ENCODE measurements around the gene SGF29.
"Not testable (repeated sequence)": the region's sequence is repeated elsewhere in the genome, so short reads cannot be mapped to it uniquely, and the experiment has no call there.

Gene SGF29

DNA sequence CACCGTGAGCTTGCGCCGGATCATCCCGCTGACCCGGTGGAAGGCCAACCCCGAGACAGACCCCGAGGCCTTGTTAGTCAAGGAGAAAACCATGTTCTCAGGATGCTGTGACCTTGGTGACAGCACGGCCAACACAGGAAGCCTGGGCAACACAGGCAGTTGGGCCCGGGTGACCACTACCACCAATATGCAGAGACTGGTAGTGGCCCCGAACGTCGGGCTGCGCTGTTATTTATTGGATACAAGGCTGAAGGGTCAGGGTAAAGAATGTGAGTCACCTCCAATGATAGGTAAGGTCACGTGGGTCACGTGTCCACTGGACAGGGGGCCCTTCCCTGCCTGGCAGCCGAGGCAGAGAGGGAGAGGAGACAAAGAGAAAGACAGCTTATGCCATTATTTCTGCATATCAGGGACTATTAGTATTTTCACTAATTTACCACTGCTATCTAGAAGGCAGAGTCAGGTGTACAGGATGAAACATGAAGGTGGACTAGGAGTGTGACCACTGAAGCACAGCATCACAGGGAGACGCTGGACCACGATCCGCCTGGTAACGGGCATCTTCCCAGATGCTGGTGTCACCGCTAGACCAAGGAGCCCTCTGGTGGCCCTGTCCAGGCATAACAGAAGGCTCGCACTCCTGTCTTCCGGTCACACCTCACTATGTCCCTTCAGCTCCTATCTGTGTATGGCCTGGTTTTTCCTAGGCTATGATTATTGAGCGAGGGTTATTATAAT is 61.9 kb downstream of the SGF29 start:
- peak; percentile 37 for DNase-seq

- not testable (repeated sequence) for DNase-seq
Observed at GRCh38 chr16:28616224-28616577, 62.5 kb downstream of the SGF29 start.

DNA sequence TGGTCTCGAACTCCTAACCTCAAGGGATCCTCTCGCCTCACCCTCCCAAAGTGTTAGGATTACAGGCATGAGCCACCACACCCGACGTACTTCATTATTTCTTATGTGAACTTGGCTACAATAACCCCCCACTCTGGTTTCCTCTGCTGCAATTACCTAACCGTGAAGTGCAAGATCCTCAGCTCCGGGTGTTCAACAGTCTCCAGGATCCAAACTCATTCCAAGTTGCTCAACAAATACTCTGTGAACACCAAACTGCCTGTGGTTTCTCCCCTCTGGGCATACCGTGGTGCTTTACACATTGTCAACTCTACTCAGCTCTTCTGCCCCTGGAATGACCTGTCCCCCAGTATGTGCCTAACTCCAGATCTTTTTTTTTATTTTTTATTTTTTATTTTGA is 62.9 kb downstream of the SGF29 start:
- no peak for DNase-seq

DNA sequence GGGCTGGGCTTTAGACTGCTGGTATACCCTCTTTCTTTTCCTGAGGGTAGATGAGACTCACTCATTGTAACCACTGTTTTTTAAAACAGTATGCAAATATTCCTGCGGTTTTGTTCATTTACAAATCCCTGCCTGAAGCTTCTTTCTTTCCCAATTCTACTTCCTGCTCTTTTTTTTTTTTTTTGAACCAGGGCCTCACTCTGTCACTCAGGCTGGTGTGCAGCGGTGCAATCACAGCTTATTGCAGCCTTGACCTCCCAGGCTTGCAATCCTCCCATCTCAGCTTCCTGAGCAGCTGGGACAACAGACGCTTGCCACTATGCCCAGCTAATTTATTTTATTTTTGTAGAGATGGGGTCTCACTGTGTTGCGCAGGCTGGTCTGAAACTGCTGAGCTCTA is 64.2 kb downstream of the SGF29 start:
- DNase-seq, result peak; percentile 4

GRCh38 chr16:28620316-28620715 is 66.6 kb downstream of the SGF29 start:
- not testable (repeated sequence) for DNase-seq

- no peak for DNase-seq
Observed at GRCh38 chr16:28621481-28622155, 67.9 kb downstream of the SGF29 start.

DNA sequence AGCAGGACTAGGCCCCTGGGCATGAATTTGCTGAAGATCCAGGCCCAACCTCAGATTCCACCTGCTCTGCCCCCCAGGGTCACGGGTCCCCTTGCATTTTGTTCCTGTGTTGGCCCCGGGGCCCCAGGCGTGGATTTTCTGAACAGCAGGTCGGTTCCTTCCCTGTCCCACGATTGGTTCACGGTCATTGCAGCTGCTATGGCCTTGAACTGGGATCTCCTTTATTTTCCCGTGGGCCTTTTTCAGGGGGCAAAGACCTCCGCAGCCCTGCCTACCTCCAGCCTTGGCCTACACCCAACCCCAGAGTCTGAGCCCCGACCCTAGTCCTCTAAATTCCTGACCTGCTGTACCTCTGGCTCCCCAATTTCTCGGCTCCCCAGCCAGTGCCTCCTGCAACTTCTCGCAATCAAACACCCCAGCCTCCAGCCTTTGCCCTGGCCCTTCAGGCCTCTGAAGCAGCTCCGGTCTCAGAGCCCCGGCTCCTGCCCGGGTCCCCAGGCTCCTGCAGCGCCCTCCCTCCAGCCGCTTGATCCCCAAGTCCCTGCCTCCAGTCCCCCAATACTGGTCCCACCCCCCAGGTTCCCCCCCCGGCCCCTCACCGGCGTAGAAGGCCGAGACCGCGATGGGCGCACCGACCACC is 68.9 kb downstream of the SGF29 start:
- DNase-seq, result not testable (repeated sequence)

DNA sequence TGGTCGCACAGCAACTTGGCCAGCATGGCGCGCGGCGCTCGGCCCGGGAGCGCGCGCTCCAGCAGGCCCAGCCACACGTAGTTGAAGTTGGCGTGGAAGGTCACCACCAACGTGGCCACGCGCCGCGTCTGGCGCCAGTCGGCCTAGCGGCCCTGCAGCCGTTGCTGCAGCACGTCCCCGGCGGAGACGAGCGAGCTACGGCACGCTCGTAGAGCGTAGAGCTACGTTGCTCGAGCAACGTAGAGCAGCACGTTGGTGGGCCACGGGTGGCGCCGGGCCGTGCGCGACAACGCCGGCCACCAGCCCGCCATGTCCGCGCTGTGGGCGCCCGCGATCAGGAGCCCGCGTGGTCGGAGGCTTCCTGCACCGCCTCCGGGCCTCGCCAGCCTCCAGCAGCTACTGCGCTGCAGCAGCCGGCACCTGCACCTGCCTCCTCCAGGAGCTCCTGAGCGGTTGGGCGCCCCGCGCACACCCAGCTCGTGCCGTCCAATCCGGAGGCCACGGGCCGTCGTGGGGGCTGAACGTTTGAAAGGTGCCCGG is 69.5 kb downstream of the SGF29 start:
- peak; percentile 61 for DNase-seq

GRCh38 chr16:28630905-28631304 is 77.2 kb downstream of the SGF29 start:
- not testable (repeated sequence) for DNase-seq

DNA sequence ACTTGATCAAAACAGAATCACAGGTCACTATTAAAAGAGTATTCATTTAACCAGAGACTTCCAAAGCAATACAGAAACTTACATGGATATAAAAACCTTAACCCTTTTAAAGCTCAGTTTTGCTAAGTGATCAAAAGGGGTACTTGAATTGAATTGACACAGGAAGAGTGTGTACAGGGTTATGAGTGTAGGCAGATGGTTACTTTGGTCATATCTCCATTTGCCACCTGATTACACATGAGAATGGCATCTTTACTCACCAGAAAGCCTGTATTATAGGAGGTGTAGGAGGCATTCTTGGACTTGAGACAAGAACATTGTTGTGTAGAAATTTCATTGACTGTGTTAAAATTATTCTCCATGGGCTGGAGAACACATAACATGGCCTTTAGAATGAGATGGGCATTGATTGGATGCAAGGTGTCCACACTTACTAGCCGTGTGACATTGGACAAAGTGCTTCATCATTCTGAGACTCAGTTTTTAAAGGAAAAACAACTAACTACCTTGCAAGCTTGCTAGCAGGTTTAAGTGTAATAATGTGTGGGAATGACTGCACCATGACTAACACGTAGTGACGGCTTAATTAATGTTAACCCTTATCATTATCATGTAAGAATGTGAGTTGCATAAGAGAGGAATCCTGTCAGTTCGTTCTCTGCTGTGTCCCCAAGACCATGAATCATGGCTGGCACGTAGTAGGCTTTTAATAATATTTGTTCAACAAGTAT is 82.5 kb downstream of the SGF29 start:
- DNase-seq, result not testable (repeated sequence)

GRCh38 chr16:28637765-28638164 is 84.0 kb downstream of the SGF29 start, which contains the start of gene NPIPB8:
Gene NPIPB8, plus strand, starts transcription at chr16:28638065. Its CDS starts 296 bp downstream, at chr16:28638361.
- DNase-seq, result not testable (repeated sequence)

DNA sequence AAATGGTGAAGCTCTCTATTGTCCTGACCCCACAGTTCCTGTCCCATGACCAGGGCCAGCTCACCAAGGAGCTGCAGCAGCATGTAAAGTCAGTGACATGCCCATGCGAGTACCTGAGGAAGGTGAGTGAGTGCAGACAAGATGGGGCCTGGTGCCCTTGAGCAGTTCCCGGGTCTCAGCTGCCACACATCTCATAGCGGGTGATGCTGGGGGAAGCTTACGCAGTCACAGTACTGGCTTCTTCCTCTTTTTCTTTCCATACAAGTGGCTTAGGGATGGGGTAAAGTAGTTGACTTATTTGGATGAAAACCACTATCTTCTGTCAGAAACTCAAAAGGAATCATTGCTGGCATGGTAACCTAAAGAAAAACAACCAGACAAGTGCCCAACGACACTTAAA is 84.6 kb downstream of the SGF29 start:
- not testable (repeated sequence) for DNase-seq

- not testable (repeated sequence) for DNase-seq
Observed at GRCh38 chr16:28639959-28640358, 86.2 kb downstream of the SGF29 start.
